ENCODE data around the gene VPS33A. TPM values are rescaled to one million over a fixed set of nuclear protein-coding genes. Genes with fewer than 3 reads are reported as not detected.
"Not testable (repeated sequence)": the region's sequence is repeated elsewhere in the genome, so short reads cannot be mapped to it uniquely, and the experiment has no call there.

Gene VPS33A
- polyA plus RNA-seq, 1 experiment: 22.7 TPM

GRCh38 chr12:122203301-122204166 is 62.8 kb downstream of the VPS33A start, which contains the start of gene B3GNT4:
B3GNT4 (plus strand) TSS chr12:122203709; CDS start chr12:122204619, 910 bp downstream.
- H3K9me3 ChIP-seq (ENCODE audit: control insufficient read depth, insufficient read depth, low read length): no peaks in the 10 kb centered on the region; the same call in 1 of the 2 replicates
- CTCF ChIA-PET: interaction anchor here (0.6 kb wide), 1 partner anchor 150 kb away, joined by 3 read pairs; no protein-coding TSS in a partner anchor
- H3K27ac ChIP-seq (ENCODE audit: low read depth, low read length): no peak within 1 kb of the TSS
- H3K4me3 ChIP-seq (ENCODE audit: low read depth, low read length): peak within 1 kb of the TSS; percentile 64
- H3K27me3 ChIP-seq (ENCODE audit: control insufficient read depth, insufficient read depth, low read length): peaks cover 10% of the 10 kb centered on the region
- DNase-seq (ENCODE audit: low read depth, low spot score): no peak
- TF ChIP-seq CTCF (IDR thresholded peaks at IDR 0.05; ENCODE audit: low read depth, low read length): no peak
- POLR2A ChIA-PET: interaction anchor here (0.6 kb wide), 1 partner anchor 51 kb away, joined by 4 read pairs; no protein-coding TSS in a partner anchor

GRCh38 chr12:122202811-122203210 is 63.5 kb downstream of the VPS33A start:
- not testable (repeated sequence) for H3K9me3 ChIP-seq (ENCODE audit: control insufficient read depth, insufficient read depth, low read length); H3K27me3 ChIP-seq (ENCODE audit: control insufficient read depth, insufficient read depth, low read length); H3K27ac ChIP-seq (ENCODE audit: low read depth, low read length)

GRCh38 chr12:122202017-122202416 is 64.3 kb downstream of the VPS33A start:
- no peaks in the 10 kb centered on the region; the same call in 1 of the 2 replicates for H3K9me3 ChIP-seq (ENCODE audit: control insufficient read depth, insufficient read depth, low read length)
- no peak overlapping the region for H3K27ac ChIP-seq (ENCODE audit: low read depth, low read length)
- CTCF ChIA-PET: no interaction called here
- H3K4me3 ChIP-seq (ENCODE audit: low read depth, low read length): no peak overlapping the region
- H3K27me3 ChIP-seq (ENCODE audit: control insufficient read depth, insufficient read depth, low read length): peaks cover 10% of the 10 kb centered on the region
- POLR2A ChIA-PET: interaction anchor here (0.6 to 1.0 kb wide), 2 partner anchors 19 to 150 kb away, joined by 3 read pairs; partner anchors contain the start of gene LRRC43
- no peak for TF ChIP-seq CTCF (IDR thresholded peaks at IDR 0.05; ENCODE audit: low read depth, low read length)
- DNase-seq (ENCODE audit: low read depth, low spot score): no peak

More at GRCh38 chr12:122202811-122203210, 63.5 kb downstream of the VPS33A start:
- H3K4me3 ChIP-seq (ENCODE audit: low read depth, low read length): peak overlapping the region; percentile 64
- POLR2A ChIA-PET; CTCF ChIA-PET; DNase-seq (ENCODE audit: low read depth, low spot score): not testable (repeated sequence)

- Histone ChIP-seq H3K27me3 (ENCODE audit: control insufficient read depth, insufficient read depth, low read length) (peaks cover 10% of the 10 kb centered on the region), H3K4me3 (ENCODE audit: low read depth, low read length) (no peak overlapping the region), H3K27ac (ENCODE audit: low read depth, low read length) (no peak overlapping the region), H3K9me3 (ENCODE audit: control insufficient read depth, insufficient read depth, low read length) (no peaks in the 10 kb centered on the region; the same call in 1 of the 2 replicates)
- CTCF ChIA-PET: no interaction called here
- TF ChIP-seq CTCF (IDR thresholded peaks at IDR 0.05; ENCODE audit: low read depth, low read length): no peak
- DNase-seq (ENCODE audit: low read depth, low spot score): no peak
- POLR2A ChIA-PET: interaction anchor here (0.6 to 1.0 kb wide), 2 partner anchors 19 to 150 kb away, joined by 3 read pairs; partner anchors contain the start of gene LRRC43
Observed at GRCh38 chr12:122201381-122201780, 64.9 kb downstream of the VPS33A start.

GRCh38 chr12:122200541-122201175 is 65.6 kb downstream of the VPS33A start:
- peaks cover 10% of the 10 kb centered on the region for H3K27me3 ChIP-seq (ENCODE audit: control insufficient read depth, insufficient read depth, low read length)
- no peaks in the 10 kb centered on the region; the same call in none of the 2 replicates for H3K9me3 ChIP-seq (ENCODE audit: control insufficient read depth, insufficient read depth, low read length)
- DNase-seq (ENCODE audit: low read depth, low spot score): no peak
- CTCF ChIA-PET: no interaction called here
- no peak overlapping the region for H3K27ac ChIP-seq (ENCODE audit: low read depth, low read length)
- POLR2A ChIA-PET: interaction anchor here (1.0 kb wide), 1 partner anchor 149 kb away, joined by 3 read pairs; no protein-coding TSS in a partner anchor
- no peak overlapping the region for H3K4me3 ChIP-seq (ENCODE audit: low read depth, low read length)
- no peak for TF ChIP-seq CTCF (IDR thresholded peaks at IDR 0.05; ENCODE audit: low read depth, low read length)

Data from AG04450 (cell line).